ENCODE results near the gene GBP7.

GBP7 gene

GRCh38 chr1:89104687-89105086 lies 71.1 kb downstream of the GBP7 start:
- no peak for DNase-seq

GRCh38 chr1:89104147-89104546 lies 71.7 kb downstream of the GBP7 start:
- DNase-seq = no peak

- DNase-seq = no peak
Observed at GRCh38 chr1:89102021-89102420, 73.8 kb downstream of the GBP7 start.

- DNase-seq = no peak
Observed at GRCh38 chr1:89100412-89100811, 75.4 kb downstream of the GBP7 start.

GRCh38 chr1:89098857-89099256 lies 76.9 kb downstream of the GBP7 start:
- DNase-seq = no peak

GRCh38 chr1:89095737-89096136 lies 80.1 kb downstream of the GBP7 start:
- DNase-seq = no peak

- DNase-seq = no peak
Observed at GRCh38 chr1:89089962-89090361, 85.8 kb downstream of the GBP7 start.

- no peak for DNase-seq
Observed at GRCh38 chr1:89088572-89088971, 87.2 kb downstream of the GBP7 start.

- DNase-seq = no peak
Observed at GRCh38 chr1:89087241-89087640, 88.6 kb downstream of the GBP7 start.

- DNase-seq = no peak
Observed at GRCh38 chr1:89085781-89086180, 90.0 kb downstream of the GBP7 start.

All from activated T-cell treated with anti-CD3 and anti-CD28 coated beads for 4 hours (primary cell).